GM12878 (cell line): Measurements from ENCODE around the gene TBRG1.

ENCODE experiments used
- BHLHE40 ChIP-seq, 2 experiments: fragments of 450-650 bp in 1 of 2; IDR thresholded peaks; 2 replicates each; pipeline ENCODE4 v1.6.1; 2011 to 2017; ENCODE audit warnings: low read depth in 2 of 2, borderline replicate concordance in 1 of 2, improper control_type of control experiment in 1 of 2, low read length in 1 of 2, mild to moderate bottlenecking in 1 of 2
- CBX5 ChIP-seq: sonication (generic); IDR thresholded peaks from 2 replicates; pipeline ENCODE4 v1.6.1; 2016; ENCODE audit warnings: low read depth, moderate library complexity, mild to moderate bottlenecking, inconsistent platforms
- CTCF ChIP-seq, 3 experiments: IDR thresholded peaks in 2 of 3; conservative IDR thresholded peaks in 1 of 3; 2 replicates each; pipeline ENCODE4 v1.5.1; 2011; ENCODE audit warnings: low read depth in 3 of 3, low read length in 3 of 3, mild to moderate bottlenecking in 3 of 3, control low read depth in 2 of 3, moderate library complexity in 2 of 3, inconsistent platforms in 1 of 3, mixed read lengths in 1 of 3; ENCODE audit not compliant: control insufficient read depth in 2 of 3, insufficient read depth in 1 of 3; ENCODE audit errors: extremely low read depth in 1 of 3
- GABPA ChIP-seq: IDR thresholded peaks from 2 replicates; pipeline ENCODE4 v1.6.1; 2014; ENCODE audit warnings: antibody characterized with exemption, low read depth, mild to moderate bottlenecking, inconsistent platforms
- PKNOX1 ChIP-seq: fragments of 450-650 bp; IDR thresholded peaks from 2 replicates; pipeline ENCODE4 v1.6.1; 2016; ENCODE audit warnings: mild to moderate bottlenecking
- SRF ChIP-seq, 2 experiments: IDR thresholded peaks; 2 replicates each; pipeline ENCODE4 v1.6.1; 2011; ENCODE audit warnings: low read depth in 2 of 2, low read length in 2 of 2, mild to moderate bottlenecking in 1 of 2, moderate library complexity in 1 of 2
- SUZ12 ChIP-seq: fragments of 200-600 bp; sonication (generic); IDR thresholded peaks from one replicate; pipeline ENCODE4 v1.6.1; 2018; ENCODE audit warnings: antibody characterized with exemption, mild to moderate bottlenecking; ENCODE audit not compliant: unreplicated experiment

GRCh38 chr11:124638500-124638899, 15.8 kb downstream of the TBRG1 start:
- TF ChIP-seq CTCF (IDR thresholded peaks at IDR 0.05 in 2 of 3, conservative IDR thresholded peaks at IDR 0.05 in 1 of 3; ENCODE audit: control insufficient read depth in 2 of 3, extremely low read depth in 1 of 3, insufficient read depth in 1 of 3, low read depth in 3 of 3, low read length in 3 of 3) (no peak), SUZ12 (no peak), GABPA (no peak), CBX5 (no peak), BHLHE40 (IDR thresholded peaks at IDR 0.05; ENCODE audit: borderline replicate concordance in 1 of 2, low read depth in 2 of 2, low read length in 1 of 2) (no peak), PKNOX1 (no peak), SRF (IDR thresholded peaks at IDR 0.05; ENCODE audit: low read depth in 2 of 2, low read length in 2 of 2) (no peak)
